ENCODE measurements around the gene DCAF15.

GRCh38 chr19:13963603-13964105 lies 11.3 kb downstream of the DCAF15 start:
- TF ChIP-seq CTCF (IDR thresholded peaks at IDR 0.05) (no peak), POLR2A (IDR thresholded peaks at IDR 0.05) (no peak)
